HepG2 (cell line): Measurements from ENCODE around the gene MRPL48. TPM values are rescaled to one million over a fixed set of nuclear protein-coding genes. Genes with fewer than 3 reads are reported as not detected.
A peak's percentile ranks its signal among the peaks of the same experiment; 100 is the strongest.

ENCODE experiments used
- CEBPZ ChIP-seq: IDR thresholded peaks from 2 replicates; pipeline ENCODE4 v1.6.1; 2012; ENCODE audit warnings: low read length, improper control_type of control experiment
- FOSL2 ChIP-seq: sonication (generic); formaldehyde crosslinking; IDR thresholded peaks from 2 replicates; pipeline ENCODE4 v1.4.0; 2020; ENCODE audit warnings: missing genetic modification reagents
- FOXP1 ChIP-seq, 2 experiments: fragments of 450-650 bp in 1 of 2; IDR thresholded peaks; 2 replicates each; pipeline ENCODE4 v1.6.1; 2017 to 2018; ENCODE audit warnings: antibody characterized with exemption in 1 of 2
- HNRNPLL ChIP-seq: fragments of 200-400 bp; formaldehyde crosslinking; IDR thresholded peaks from 2 replicates; pipeline ENCODE4 v1.6.1; 2017; ENCODE audit warnings: mild to moderate bottlenecking, low read depth, low read length; ENCODE audit not compliant: poor library complexity, severe bottlenecking
- IRF2 ChIP-seq: IDR thresholded peaks from 2 replicates; pipeline ENCODE4 v1.6.1; 2018; ENCODE audit warnings: missing genetic modification reagents, missing compliant biosample characterization
- JUN ChIP-seq: sonication (generic); formaldehyde crosslinking; IDR thresholded peaks from 2 replicates; pipeline ENCODE4 v1.4.0; 2020; ENCODE audit warnings: mild to moderate bottlenecking, missing genetic modification reagents
- KLF12 ChIP-seq: sonication (generic); formaldehyde crosslinking; IDR thresholded peaks from 2 replicates; pipeline ENCODE4 v1.4.0; 2020; ENCODE audit warnings: missing genetic modification reagents, borderline replicate concordance
- MAFF ChIP-seq: IDR thresholded peaks from 2 replicates; pipeline ENCODE4 v1.6.1; 2011; ENCODE audit warnings: low read depth, low read length, improper control_type of control experiment
- POGK ChIP-seq: sonication (generic); formaldehyde crosslinking; conservative IDR thresholded peaks from 2 replicates; pipeline ENCODE4 v1.8.0; 2022; ENCODE audit warnings: mild to moderate bottlenecking, moderate library complexity, missing genetic modification reagents
- SNAI1 ChIP-seq: sonication (generic); formaldehyde crosslinking; IDR thresholded peaks from 2 replicates; pipeline ENCODE4 v1.5.0; 2020; ENCODE audit warnings: mild to moderate bottlenecking, missing genetic modification reagents, borderline replicate concordance
- SNAPC5 ChIP-seq: sonication (generic); formaldehyde crosslinking; IDR thresholded peaks from 2 replicates; pipeline ENCODE4 v1.8.1; 2023; ENCODE audit warnings: mild to moderate bottlenecking, missing genetic modification reagents, borderline replicate concordance
- THYN1 ChIP-seq: sonication (generic); formaldehyde crosslinking; IDR thresholded peaks from 2 replicates; pipeline ENCODE4 v1.8.1; 2023; ENCODE audit warnings: low read depth, mild to moderate bottlenecking, moderate library complexity, missing genetic modification reagents, borderline replicate concordance
- ZBTB3 ChIP-seq: sonication (generic); formaldehyde crosslinking; IDR thresholded peaks from 2 replicates; pipeline ENCODE4 v1.4.0; 2020; ENCODE audit warnings: low read depth, mild to moderate bottlenecking, moderate library complexity, missing genetic modification reagents, borderline replicate concordance
- ZNF558 ChIP-seq: sonication (generic); formaldehyde crosslinking; IDR thresholded peaks from 2 replicates; pipeline ENCODE4 v1.9.0; 2022; ENCODE audit warnings: mild to moderate bottlenecking, missing genetic modification reagents, borderline replicate concordance
- ZNF616 ChIP-seq: sonication (generic); formaldehyde crosslinking; IDR thresholded peaks from 2 replicates; pipeline ENCODE4 v1.5.0; 2020; ENCODE audit warnings: low read depth, mild to moderate bottlenecking, missing genetic modification reagents
- ZNF781 ChIP-seq: sonication (generic); formaldehyde crosslinking; IDR thresholded peaks from 2 replicates; pipeline ENCODE4 v1.5.1; 2020; ENCODE audit warnings: borderline replicate concordance, mild to moderate bottlenecking, missing genetic modification reagents; ENCODE audit errors: not compliant biosample characterization
- ZNF839 ChIP-seq: sonication (generic); formaldehyde crosslinking; IDR thresholded peaks from 2 replicates; pipeline ENCODE4 v1.4.0; 2020; ENCODE audit warnings: missing genetic modification reagents, mild to moderate bottlenecking, borderline replicate concordance
- ZNF883 ChIP-seq: sonication (generic); formaldehyde crosslinking; IDR thresholded peaks from 2 replicates; pipeline ENCODE4 v1.5.1; 2020; ENCODE audit warnings: mild to moderate bottlenecking, missing genetic modification reagents; ENCODE audit errors: not compliant biosample characterization
- ZSCAN21 ChIP-seq: sonication (generic); formaldehyde crosslinking; IDR thresholded peaks from 2 replicates; pipeline ENCODE4 v1.8.0; 2022; ENCODE audit warnings: mild to moderate bottlenecking, missing genetic modification reagents, moderate library complexity, borderline replicate concordance
- ZUFSP ChIP-seq: sonication (generic); formaldehyde crosslinking; IDR thresholded peaks from 2 replicates; pipeline ENCODE4 v1.9.0; 2021; ENCODE audit warnings: missing genetic modification reagents, mild to moderate bottlenecking, borderline replicate concordance
- polyA plus RNA-seq, 8 experiments: library from polyadenylated mRNA; depleted of rRNA in 3 of 8; stranded (reverse) in 7 of 8; unstranded in 1 of 8; fragments of >200 nt; fragmentation: Illumina TruSeq in 4 of 8; extraction: Trizol in 4 of 8; gene quantifications; 2 replicates each; pipeline versions ENCODE4 v1.2.1 to v1.2.3, GENCODE V29; 2011 to 2016; ENCODE audit warnings: low read depth in 4 of 8, missing spikeins in 1 of 8, mixed read lengths in 1 of 8; ENCODE audit not compliant: insufficient read depth in 1 of 8
- total RNA-seq, 5 experiments: library from RNA; depleted of rRNA; stranded (reverse); fragments of >200 nt; fragmentation: Illumina TruSeq; extraction: Trizol; gene quantifications; 2 replicates each; pipeline ENCODE4 v1.2.3, GENCODE V29; 2016; ENCODE audit warnings: low read depth in 1 of 5

The MRPL48 gene
- total and polyA plus RNA-seq, 2 of the 13 experiments (the other 11 are each of a cell fraction or from before 2014, with no cell fraction given) = 61.2 to 67.9 TPM

- TF ChIP-seq ZNF781 (CRISPR knock-in tag) (peak; percentile 93), SNAPC5 (CRISPR knock-in tag) (peak; percentile 76; the same call in 1 of the 2 replicates), FOSL2 (CRISPR knock-in tag) (peak; percentile 74), ZNF839 (no peak), CEBPZ (no peak), HNRNPLL (peak; percentile 84), ZSCAN21 (CRISPR knock-in tag) (peak; percentile 28; the same call in 1 of the 2 replicates), JUN (CRISPR knock-in tag) (peak; percentile 71; the same call in 1 of the 2 replicates), IRF2 (CRISPR knock-in tag) (peak; percentile 79; the same call in 1 of the 2 replicates), ZBTB3 (CRISPR knock-in tag) (no peak), ZNF883 (peak; percentile 80), FOXP1 (IDR thresholded peaks at IDR 0.05) (no peak), FOXP1 (CRISPR knock-in tag; IDR thresholded peaks at IDR 0.05) (no peak; the same call in 1 of the 2 replicates), ZNF616 (CRISPR knock-in tag) (peak; percentile 85; the same call in 1 of the 2 replicates), KLF12 (CRISPR knock-in tag) (0 out of 2 replicates have a peak, but pooled peaks have one; percentile 81), THYN1 (CRISPR knock-in tag) (no peak), ZNF558 (CRISPR knock-in tag) (peak; percentile 79; the same call in 1 of the 2 replicates), MAFF (no peak), POGK (CRISPR knock-in tag) (peak; percentile 96; the same call in 1 of the 2 replicates), SNAI1 (no peak), ZUFSP (CRISPR knock-in tag) (no peak)
These were observed at the start of gene MRPL48 (continued) for GRCh38 chr11:73787643-73788558.
